H54 (cell line): Measurements from ENCODE around the gene ATF3.

Source experiments
- DNase-seq: peaks from one replicate; pipeline ENCODE4 v3.0.0; 2011; ENCODE audit warnings: low spot score, mixed read lengths; ENCODE audit not compliant: insufficient read length
- FAIRE-seq: peaks from 3 replicates; lab custom pipeline; 2011; peaks lifted over from hg19 to GRCh38; lab: Jason Lieb, UNC
- POLR2A ChIP-seq: IDR thresholded peaks from 2 replicates; pipeline ENCODE4 v1.6.1; 2011; ENCODE audit warnings: low read depth, mild to moderate bottlenecking, low read length

Gene ATF3

DNA sequence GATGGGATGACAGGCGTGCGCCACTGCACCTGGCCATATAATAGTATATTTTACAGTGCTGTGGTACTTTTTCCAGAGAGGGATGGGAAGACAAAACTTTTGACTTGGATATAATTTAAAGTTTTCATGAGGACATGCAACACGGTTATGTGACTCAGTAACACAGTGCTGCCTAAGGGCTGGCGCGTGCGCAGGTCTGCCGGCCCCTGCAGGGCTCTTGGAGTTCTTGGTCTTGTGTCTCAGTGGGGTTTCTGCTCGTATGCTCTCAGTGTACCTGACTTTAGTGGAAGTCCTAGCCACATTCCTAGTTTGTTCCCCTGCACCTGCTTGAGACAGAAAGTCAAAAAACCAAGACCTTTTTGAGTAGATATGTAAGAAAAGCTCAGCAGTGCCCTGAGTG, 27.5 kb upstream of the ATF3 start:
- no peak for FAIRE-seq
- TF ChIP-seq POLR2A, result no peak

DNA sequence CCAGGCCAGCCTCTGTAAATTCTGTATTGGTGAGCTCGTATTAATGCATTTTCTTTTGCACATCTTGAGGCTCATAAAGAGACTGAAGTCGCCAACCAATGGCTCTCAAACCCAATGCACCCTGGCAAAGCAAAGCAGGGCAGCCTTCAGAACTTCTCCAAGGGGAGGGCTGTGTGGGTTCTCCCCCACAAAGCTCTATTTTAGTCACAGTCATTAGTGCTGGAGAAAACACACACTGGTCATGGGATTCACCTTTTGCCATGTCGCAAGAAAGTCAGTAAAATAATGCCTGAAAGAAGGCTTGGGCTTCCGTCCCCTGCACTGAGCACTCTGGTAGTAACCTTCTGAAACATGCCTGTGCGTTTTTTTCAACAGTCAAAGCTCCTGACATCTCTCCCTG, 26.3 kb upstream of the ATF3 start:
- FAIRE-seq, result no peak
- no peak for DNase-seq
- no peak for TF ChIP-seq POLR2A

More for the DNA sequence above, 27.5 kb upstream of the ATF3 start:
- DNase-seq, result no peak

DNA sequence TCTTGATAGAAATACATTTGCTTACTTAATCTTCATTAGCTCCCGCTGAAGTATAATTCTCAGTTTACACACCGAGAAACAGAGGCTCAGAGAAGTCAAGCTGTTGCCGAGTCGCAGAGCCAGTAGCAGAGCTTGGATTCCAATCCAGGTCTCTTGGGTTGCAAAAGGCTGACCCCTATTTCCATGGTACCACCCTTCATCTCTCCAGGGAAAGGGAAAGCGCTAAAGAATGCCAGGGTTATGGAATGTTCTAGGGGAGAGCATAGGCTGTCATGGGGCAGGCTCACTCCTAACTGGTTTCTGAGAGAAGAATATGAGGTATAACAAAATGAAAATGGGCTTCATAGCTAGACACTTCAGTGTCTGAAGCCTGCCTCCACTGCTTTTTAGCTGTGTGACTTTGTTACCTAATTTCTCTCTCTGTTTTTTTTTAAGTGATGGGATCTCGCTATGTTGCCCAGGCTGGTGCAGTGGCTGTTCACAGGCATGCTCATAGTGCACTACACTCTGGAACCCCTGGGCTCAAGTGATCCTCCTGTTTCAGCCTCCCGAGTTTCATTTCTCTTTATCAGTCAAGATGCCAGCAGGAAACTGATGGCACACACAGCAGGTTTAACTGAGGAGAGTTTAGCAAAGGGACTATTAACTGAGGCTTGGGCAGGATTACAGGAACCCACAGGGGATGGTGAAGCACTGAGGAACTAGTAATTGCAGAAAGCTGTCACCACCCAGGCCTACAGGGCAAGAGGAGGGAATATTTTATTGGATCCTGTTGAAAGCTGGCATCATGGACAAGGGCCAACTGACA, 25.5 kb upstream of the ATF3 start:
- DNase-seq (no peak), FAIRE-seq (no peak)
- no peak for TF ChIP-seq POLR2A

DNA sequence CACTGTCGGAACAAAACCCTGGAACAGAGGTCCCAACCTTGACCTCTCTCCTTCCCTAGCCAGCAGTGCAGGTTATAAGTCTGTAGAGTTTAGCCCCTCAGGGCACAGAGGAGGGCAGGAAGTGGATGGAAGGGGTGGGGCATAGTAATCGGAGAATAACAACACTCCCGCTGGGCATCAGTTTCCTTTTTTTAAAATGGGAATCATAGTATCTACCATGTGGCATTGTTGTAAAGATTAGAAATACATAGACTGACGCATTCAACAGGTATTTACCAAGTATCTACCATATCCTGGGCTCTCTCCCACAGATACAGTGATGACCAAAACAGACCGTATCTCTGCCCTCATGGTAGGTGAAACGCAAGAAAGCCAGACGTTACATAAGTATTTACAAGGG, 24.9 kb upstream of the ATF3 start:
- FAIRE-seq, result no peak
- no peak for TF ChIP-seq POLR2A
- DNase-seq, result no peak

DNA sequence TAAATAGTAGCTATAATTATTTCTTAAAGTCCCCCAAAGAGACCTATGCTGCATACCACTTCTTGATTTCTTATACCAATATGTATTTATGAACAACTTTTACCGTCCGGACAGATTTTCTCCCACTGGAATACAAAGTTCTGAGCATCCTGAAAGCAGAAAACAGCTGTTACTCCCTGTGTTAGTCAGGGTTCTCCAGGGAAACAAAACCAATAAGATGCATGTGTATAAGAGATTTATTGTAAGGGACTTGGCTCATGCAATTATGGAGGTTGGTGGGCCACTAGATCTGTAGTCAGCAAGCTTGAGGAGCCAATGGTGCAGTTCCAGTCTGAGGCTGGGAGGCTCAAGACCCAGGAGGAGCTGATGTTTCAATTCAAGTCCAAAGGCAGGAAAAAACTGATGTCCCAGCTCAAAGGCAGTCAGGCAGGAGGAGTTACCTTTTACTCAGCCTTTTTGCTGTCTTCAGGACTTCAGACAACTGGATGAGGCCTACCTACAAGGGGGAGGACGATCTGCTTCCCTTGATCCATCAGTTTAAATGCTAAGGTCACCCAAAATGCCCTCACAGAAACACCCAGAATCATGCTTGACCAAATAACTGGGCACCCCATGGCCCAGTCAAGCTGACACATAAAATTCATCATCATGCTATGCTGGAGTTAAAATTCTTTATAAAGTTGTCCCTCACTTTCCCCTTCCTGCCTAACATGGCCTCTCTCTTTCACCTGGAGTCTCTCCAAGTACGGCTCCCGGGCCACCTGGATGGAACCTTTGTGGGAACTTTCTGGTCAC, 24.3 kb upstream of the ATF3 start:
- DNase-seq (no peak), FAIRE-seq (no peak)
- TF ChIP-seq POLR2A, result no peak

DNA sequence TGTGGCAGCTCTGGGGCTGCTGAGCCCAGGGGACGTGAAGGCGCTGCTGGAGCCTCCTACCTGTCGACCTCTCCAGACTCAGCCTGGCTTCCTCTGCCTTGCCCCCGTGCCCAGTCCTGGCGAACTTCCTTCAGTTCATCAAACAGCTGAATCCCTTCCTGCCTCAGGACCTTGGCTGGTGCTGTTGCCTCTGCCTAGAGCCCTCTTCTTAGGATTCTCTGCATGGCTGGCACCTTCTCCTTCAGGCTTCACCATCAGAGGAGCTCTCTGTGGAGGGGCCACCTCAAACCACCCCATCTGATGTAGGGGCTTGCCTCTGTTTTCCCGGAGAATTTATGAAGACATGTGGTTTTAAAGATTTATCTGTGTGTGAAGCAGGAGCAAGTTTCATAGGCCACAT, 23.4 kb upstream of the ATF3 start:
- no peak for DNase-seq
- FAIRE-seq, result no peak
- TF ChIP-seq POLR2A, result no peak

DNA sequence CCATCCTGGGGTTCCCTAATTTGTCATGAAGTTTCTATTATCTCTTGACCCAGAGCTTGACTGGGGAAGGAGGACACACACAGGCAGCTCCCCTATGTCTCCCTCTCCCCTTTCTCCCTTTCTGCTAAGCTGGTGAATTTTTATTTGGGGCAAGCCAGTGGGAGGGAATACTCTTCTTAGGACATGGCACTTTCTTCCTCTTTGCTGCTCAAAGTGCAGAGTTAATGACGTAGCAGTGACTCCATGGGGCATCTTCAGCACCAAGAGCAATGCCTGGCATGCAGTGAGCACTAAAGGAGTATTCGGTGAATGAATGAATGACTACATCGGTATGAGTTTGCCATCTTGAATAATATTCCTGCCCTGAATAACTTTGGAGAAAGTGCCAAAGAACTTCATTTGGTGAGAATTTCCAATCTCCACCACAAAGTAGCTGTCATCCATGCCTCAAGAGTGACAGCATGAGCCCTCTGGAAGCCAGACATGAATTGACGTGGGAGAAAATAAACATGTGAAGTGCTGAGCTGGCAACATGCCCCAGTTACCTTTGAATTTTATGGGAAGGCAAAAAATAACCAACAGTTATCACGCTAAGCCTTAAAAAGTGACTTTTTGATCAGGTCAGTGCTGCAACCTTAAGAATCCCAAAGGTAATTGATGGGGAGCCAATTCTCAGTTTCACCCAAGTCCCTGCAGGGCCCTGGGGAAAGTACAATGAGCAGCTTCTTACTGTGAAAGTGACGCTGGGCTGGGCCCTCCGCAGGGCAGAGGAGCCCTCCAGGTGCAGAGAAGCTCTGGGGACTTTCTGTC, 22.1 kb upstream of the ATF3 start:
- TF ChIP-seq POLR2A, result no peak
- DNase-seq (no peak), FAIRE-seq (no peak)

DNA sequence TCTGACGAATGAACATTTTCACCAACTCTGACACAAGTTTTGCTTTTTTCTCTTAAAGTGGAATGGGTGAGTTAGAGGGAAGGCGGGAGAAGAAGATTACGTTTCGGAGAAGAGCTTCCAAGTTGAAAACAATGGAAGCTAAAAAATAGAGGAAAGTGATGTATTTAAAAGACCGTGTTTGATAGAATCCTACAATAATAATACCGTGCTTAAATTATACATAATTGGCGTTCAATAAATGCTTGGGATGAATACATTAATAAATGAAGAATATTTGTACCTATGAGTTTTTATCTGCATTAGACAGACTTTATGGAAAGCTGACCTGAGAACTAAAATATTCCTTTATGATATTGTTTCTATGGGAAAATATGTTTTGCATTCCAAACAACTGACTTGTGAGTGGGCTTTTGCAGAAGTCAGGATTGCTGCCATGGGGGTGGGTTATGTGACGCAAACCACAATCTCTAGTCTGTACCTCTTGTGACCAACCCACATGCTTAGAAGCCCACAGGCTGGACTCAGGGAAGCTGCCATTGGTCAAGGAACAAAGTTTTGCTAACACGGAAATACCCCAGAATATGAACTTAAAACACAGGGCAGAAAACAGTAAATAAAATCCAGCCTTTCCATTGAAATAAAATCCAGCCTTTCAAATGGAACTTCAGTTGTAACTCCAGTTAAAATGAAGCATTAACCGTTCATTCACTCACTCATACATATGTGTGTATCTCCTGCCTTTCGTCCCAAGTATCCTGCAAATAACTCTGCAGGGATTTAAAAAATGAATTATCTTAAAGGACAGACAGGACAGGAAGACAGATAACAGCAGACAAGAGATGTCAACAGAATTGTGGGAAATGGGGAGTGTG, 21.3 kb upstream of the ATF3 start:
- TF ChIP-seq POLR2A, result no peak
- DNase-seq (no peak), FAIRE-seq (no peak)

DNA sequence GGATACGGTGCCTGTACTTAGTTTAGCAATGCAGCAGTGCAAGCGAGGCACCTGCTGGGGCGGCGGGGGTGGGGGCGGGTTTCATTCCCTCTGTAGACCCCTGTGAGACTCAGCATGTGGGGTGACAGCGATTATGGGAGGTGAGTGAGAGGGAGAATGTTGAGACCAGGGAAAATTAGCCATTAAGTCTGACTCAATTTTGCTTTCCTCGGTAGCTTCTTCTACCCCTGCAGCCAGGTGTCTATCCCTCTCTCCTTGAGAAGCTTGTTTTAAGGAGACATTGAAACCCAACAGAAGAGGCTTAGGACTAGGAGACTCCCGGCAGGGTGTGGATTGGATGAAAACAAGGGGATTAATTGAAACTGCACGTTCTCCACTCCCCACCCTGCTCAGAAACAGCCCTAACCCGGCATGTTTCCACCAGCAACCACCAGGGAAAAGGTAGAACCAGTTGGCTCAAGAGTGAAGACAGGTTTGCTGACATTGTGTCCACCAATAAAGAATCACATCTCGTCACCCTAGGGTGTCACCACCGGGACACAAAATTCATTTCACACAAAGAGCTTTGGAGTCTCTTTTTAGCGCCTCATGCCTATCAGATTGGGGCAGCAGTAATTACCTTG, 20.6 kb upstream of the ATF3 start:
- no peak for TF ChIP-seq POLR2A
- FAIRE-seq (no peak), DNase-seq (no peak)

DNA sequence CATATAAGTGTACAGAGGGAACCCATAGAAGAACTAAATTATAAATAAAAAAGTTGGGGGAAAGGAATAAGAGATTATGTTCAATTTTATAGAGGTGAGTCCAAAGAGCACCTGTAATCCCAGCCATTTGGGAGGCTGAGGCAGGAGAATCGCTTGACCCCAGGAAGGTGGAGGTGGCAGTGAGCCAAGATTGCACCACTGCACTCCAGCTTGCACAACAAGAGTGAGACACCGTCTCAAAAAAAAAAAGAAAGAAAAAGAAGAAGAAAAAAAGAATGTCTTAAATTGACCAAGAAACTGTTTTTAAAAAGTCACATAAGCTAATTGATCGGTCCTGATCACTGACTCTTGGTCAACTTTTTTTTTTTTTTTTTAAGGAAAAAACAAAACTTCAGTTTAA, 19.1 kb upstream of the ATF3 start:
- DNase-seq (no peak), FAIRE-seq (no peak)
- TF ChIP-seq POLR2A, result no peak

DNA sequence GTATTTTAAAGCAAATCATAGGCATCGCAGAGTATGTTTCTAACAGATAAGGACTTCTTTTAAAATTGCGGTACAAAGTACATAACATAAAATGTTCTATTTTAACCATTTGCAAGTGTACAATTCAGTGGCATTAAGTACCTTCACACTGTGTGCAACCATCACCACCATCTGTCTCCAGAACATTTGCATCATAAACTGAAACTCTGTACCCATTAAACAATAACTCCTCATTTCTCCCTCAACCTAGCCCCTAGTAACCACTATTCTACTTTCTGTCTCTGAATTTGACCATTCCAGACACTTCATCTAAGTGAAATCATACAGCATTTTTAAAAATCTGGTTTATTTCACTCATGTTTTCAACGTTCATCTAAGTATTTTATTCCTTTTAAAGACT, 16.6 kb upstream of the ATF3 start:
- no peak for TF ChIP-seq POLR2A
- DNase-seq (no peak), FAIRE-seq (no peak)

DNA sequence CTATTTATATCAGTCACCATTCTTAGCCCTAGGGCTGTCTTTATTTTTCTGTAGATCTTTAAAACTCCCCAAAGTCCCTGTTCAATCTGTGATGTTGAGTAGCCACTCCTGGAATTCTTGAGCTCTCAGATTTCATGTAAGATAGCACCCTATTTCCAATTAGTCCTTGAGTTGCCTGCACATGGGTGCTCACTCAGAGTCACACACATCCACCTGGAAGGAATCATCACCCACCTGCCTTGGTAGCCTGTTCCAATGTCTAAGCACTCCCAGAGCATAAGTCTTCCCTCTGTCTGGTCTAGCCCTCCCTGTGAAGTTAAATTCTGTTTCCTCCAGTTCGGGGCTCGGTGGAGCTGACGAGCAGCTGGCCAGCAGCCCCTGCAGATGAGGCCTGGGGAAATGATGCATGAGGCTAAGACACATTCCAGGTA, 14.7 kb upstream of the ATF3 start:
- TF ChIP-seq POLR2A, result no peak
- no peak for DNase-seq
- FAIRE-seq, result no peak
